ENCODE measurements around the gene EFNA5.

EFNA5 gene

GRCh38 chr5:107517185-107518033, 153.3 kb downstream of the EFNA5 start:
- TF ChIP-seq, protein P1, sequence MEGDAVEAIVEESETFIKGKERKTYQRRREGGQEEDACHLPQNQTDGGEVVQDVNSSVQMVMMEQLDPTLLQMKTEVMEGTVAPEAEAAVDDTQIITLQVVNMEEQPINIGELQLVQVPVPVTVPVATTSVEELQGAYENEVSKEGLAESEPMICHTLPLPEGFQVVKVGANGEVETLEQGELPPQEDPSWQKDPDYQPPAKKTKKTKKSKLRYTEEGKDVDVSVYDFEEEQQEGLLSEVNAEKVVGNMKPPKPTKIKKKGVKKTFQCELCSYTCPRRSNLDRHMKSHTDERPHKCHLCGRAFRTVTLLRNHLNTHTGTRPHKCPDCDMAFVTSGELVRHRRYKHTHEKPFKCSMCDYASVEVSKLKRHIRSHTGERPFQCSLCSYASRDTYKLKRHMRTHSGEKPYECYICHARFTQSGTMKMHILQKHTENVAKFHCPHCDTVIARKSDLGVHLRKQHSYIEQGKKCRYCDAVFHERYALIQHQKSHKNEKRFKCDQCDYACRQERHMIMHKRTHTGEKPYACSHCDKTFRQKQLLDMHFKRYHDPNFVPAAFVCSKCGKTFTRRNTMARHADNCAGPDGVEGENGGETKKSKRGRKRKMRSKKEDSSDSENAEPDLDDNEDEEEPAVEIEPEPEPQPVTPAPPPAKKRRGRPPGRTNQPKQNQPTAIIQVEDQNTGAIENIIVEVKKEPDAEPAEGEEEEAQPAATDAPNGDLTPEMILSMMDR (IDR thresholded peaks at IDR 0.05; ENCODE audit: extremely low read depth, insufficient read depth, missing control alignments) = no peak
- in situ Hi-C loops (cut with MboI; ENCODE audit: low pct_unique_long_range_greater_than_20kb, low sequenced_read_pairs, unreplicated experiment) = no loop called here

DNA sequence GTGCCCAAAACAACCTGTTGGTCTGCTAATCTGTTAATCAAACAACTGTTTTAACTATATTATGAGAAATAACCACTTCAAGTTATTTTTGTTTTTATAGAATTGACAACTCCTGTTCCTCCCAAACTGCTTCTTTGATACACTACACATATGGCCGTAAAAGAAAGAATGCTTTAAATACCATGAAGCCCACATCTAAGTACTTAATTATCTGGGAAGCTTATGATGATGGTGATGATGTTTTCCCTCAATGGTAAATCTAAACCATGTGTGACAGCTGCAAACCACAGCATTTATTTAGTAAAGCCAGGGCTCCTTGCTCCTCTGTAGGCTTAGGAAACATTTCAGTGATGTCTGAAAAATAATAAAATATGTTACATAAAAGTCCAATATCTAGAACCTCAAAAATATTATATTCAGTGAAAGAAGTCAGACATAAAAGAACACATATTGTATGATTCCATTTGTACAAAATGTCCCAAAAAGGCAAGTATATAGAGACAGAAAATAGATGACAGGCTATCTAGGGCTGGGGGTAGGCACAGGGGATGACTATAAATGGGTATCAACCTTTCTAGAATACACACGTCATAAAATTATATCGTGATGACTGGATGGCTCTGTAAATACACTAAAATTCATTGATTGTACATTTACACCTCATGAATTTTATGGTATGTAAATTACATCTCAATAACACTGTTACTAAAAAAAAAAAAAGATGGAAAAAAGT, 154.1 kb downstream of the EFNA5 start:
- in situ Hi-C loops (cut with MboI; ENCODE audit: low pct_unique_long_range_greater_than_20kb, low sequenced_read_pairs, unreplicated experiment) = no loop called here
- DNase-seq (ENCODE audit: low spot score) = no peak
- TF ChIP-seq, protein P1 (IDR thresholded peaks at IDR 0.05; ENCODE audit: extremely low read depth, insufficient read depth, missing control alignments) = no peak

More at GRCh38 chr5:107517185-107518033, 153.3 kb downstream of the EFNA5 start:
- DNase-seq (ENCODE audit: low spot score) = no peak

- DNase-seq (ENCODE audit: low spot score) = no peak
- in situ Hi-C loops (cut with MboI; ENCODE audit: low pct_unique_long_range_greater_than_20kb, low sequenced_read_pairs, unreplicated experiment) = no loop called here
- TF ChIP-seq, protein P1 (IDR thresholded peaks at IDR 0.05; ENCODE audit: extremely low read depth, insufficient read depth, missing control alignments) = no peak
These were observed 155.1 kb downstream of the EFNA5 start for GRCh38 chr5:107515521-107516080.

- TF ChIP-seq, protein P1 (IDR thresholded peaks at IDR 0.05; ENCODE audit: extremely low read depth, insufficient read depth, missing control alignments) = no peak
- DNase-seq (ENCODE audit: low spot score) = no peak
- in situ Hi-C loops (cut with MboI; ENCODE audit: low pct_unique_long_range_greater_than_20kb, low sequenced_read_pairs, unreplicated experiment) = no loop called here
These were observed 156.4 kb downstream of the EFNA5 start for GRCh38 chr5:107514305-107514704.

DNA sequence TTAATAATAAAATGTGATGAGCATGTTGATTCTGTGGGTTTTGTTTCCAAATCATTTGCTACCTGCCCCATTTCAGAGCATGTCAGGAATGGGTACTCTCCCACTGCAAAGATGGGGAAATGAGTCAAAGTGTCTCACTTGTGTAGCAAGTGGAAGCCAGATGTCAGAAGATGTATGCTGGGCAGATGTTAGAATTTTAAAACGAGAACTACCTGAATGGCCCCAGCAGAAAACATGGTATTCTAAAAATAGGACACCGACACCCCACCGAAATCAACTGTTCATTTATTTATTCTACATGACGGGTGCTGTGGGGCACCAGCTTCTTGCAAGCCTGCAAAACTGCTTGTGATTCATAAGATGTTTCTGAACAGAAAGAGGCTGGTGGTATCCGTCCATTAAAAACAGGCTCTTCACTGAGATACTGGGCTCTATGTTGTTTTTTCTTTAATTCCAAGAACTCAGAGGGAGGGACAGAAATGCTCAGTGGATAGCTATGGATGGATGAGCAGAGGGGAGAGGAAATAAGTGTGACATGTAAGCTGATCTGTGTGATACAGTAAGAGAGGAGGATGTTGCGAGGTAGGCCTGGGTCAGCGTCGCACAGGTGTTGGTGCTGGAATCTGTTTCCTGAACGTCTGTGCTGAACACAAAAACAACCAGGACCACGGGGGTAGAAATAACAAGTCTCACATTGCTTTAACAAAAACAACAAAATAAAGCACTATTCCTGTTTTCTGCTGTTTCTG, 157.2 kb downstream of the EFNA5 start:
- no peak for DNase-seq (ENCODE audit: low spot score)
- TF ChIP-seq, protein P1 (IDR thresholded peaks at IDR 0.05; ENCODE audit: extremely low read depth, insufficient read depth, missing control alignments) = no peak
- in situ Hi-C loops (cut with MboI; ENCODE audit: low pct_unique_long_range_greater_than_20kb, low sequenced_read_pairs, unreplicated experiment) = no loop called here

DNA sequence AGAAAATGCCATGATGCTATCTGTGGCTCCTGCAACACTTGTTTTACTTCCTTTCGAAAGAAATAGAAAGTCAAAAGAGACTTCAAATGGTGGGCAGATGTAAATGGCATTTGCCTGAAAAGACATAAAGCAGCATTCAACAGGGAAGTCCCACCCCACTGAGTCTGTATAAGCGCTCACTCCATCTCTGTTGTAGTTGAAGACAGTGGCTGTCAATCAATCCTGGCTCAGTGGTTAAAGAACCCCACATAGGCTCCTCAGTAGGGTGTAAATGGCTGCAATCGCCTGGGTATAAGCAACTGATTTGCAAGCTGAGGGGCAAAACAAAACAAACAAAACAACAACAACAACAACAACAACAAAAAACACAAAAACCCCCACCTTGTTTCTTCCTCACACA, 158.7 kb downstream of the EFNA5 start:
- DNase-seq (ENCODE audit: low spot score) = no peak
- in situ Hi-C loops (cut with MboI; ENCODE audit: low pct_unique_long_range_greater_than_20kb, low sequenced_read_pairs, unreplicated experiment) = no loop called here
- TF ChIP-seq, protein P1 (IDR thresholded peaks at IDR 0.05; ENCODE audit: extremely low read depth, insufficient read depth, missing control alignments) = no peak
